HepG2 (cell line): Measurements from ENCODE around the gene FAM114A1. TPM values are rescaled to one million over a fixed set of nuclear protein-coding genes. Genes with fewer than 3 reads are reported as not detected.

Experiments
- ARNT2 ChIP-seq: sonication (generic); formaldehyde crosslinking; IDR thresholded peaks from 2 replicates; pipeline ENCODE4 v1.8.0; 2022; ENCODE audit warnings: mild to moderate bottlenecking, low read depth, missing genetic modification reagents, moderate library complexity
- ERF ChIP-seq: IDR thresholded peaks from 2 replicates; pipeline ENCODE4 v1.6.1; 2018; ENCODE audit warnings: missing biosample characterization, missing genetic modification reagents
- ETV5 ChIP-seq: IDR thresholded peaks from 2 replicates; pipeline ENCODE4 v1.6.1; 2018; ENCODE audit warnings: missing biosample characterization, missing genetic modification reagents, inconsistent platforms, borderline replicate concordance
- HDAC1 ChIP-seq: sonication (generic); formaldehyde crosslinking; IDR thresholded peaks from 2 replicates; pipeline ENCODE4 v1.5.1; 2020; ENCODE audit warnings: mild to moderate bottlenecking, missing genetic modification reagents
- HES4 ChIP-seq: sonication (generic); formaldehyde crosslinking; IDR thresholded peaks from 2 replicates; pipeline ENCODE4 v1.9.0; 2021; ENCODE audit warnings: mild to moderate bottlenecking, missing genetic modification reagents, borderline replicate concordance
- MAFG ChIP-seq: sonication (generic); formaldehyde crosslinking; IDR thresholded peaks from 2 replicates; pipeline ENCODE4 v1.5.1; 2020; ENCODE audit warnings: mild to moderate bottlenecking, missing genetic modification reagents
- MAZ ChIP-seq, 2 experiments: sonication (generic) in 1 of 2; formaldehyde crosslinking in 1 of 2; IDR thresholded peaks; 2 replicates each; pipeline versions ENCODE4 v1.5.0 to v1.6.1; 2012 to 2020; ENCODE audit warnings: low read depth in 2 of 2, mild to moderate bottlenecking in 2 of 2, borderline replicate concordance in 1 of 2, improper control_type of control experiment in 1 of 2, low read length in 1 of 2, missing genetic modification reagents in 1 of 2, moderate library complexity in 1 of 2
- POLR2G ChIP-seq: fragments of 200-400 bp; formaldehyde crosslinking; IDR thresholded peaks from 2 replicates; pipeline ENCODE4 v1.6.1; 2018; ENCODE audit warnings: mild to moderate bottlenecking, low read depth, low read length, moderate library complexity
- SALL1 ChIP-seq: sonication (generic); formaldehyde crosslinking; IDR thresholded peaks from 2 replicates; pipeline ENCODE4 v1.8.0; 2022; ENCODE audit warnings: mild to moderate bottlenecking, missing genetic modification reagents
- SMAD3 ChIP-seq: sonication (generic); formaldehyde crosslinking; IDR thresholded peaks from 2 replicates; pipeline ENCODE4 v1.4.0; 2020; ENCODE audit warnings: missing genetic modification reagents
- SP4 ChIP-seq: sonication (generic); formaldehyde crosslinking; IDR thresholded peaks from 2 replicates; pipeline ENCODE4 v1.8.1; 2023; ENCODE audit warnings: mild to moderate bottlenecking, missing genetic modification reagents
- ZNF678 ChIP-seq: sonication (generic); formaldehyde crosslinking; IDR thresholded peaks from 2 replicates; pipeline ENCODE4 v1.4.0; 2020; ENCODE audit warnings: mild to moderate bottlenecking, missing genetic modification reagents
- ZNF746 ChIP-seq: sonication (generic); formaldehyde crosslinking; IDR thresholded peaks from 2 replicates; pipeline ENCODE4 v1.8.0; 2022; ENCODE audit warnings: mild to moderate bottlenecking, missing genetic modification reagents
- ZNF773 ChIP-seq: sonication (generic); formaldehyde crosslinking; IDR thresholded peaks from 2 replicates; pipeline ENCODE4 v1.4.0; 2020; ENCODE audit warnings: missing genetic modification reagents, borderline replicate concordance
- polyA plus RNA-seq, 8 experiments: library from polyadenylated mRNA; depleted of rRNA in 3 of 8; stranded (reverse) in 7 of 8; unstranded in 1 of 8; fragments of >200 nt; fragmentation: Illumina TruSeq in 4 of 8; extraction: Trizol in 4 of 8; gene quantifications; 2 replicates each; pipeline versions ENCODE4 v1.2.1 to v1.2.3, GENCODE V29; 2011 to 2016; ENCODE audit warnings: low read depth in 4 of 8, missing spikeins in 1 of 8, mixed read lengths in 1 of 8; ENCODE audit not compliant: insufficient read depth in 1 of 8
- total RNA-seq, 5 experiments: library from RNA; depleted of rRNA; stranded (reverse); fragments of >200 nt; fragmentation: Illumina TruSeq; extraction: Trizol; gene quantifications; 2 replicates each; pipeline ENCODE4 v1.2.3, GENCODE V29; 2016; ENCODE audit warnings: low read depth in 1 of 5
- TF ChIP-seq, protein P1 (sequence below), 2 experiments: fragments of 450-650 bp in 1 of 2; sonication (generic) in 1 of 2; formaldehyde crosslinking; IDR thresholded peaks; 2 replicates each; pipeline versions ENCODE4 v1.5.0 to v1.8.0; 2020 to 2022; ENCODE audit warnings: mild to moderate bottlenecking in 1 of 2, missing genetic modification reagents in 1 of 2
- TF ChIP-seq, protein P2 (sequence below): IDR thresholded peaks from 2 replicates; pipeline ENCODE4 v1.6.1; 2016; ENCODE audit warnings: missing compliant biosample characterization, missing genetic modification reagents, borderline replicate concordance
- TF ChIP-seq, protein P3 (sequence below): sonication (generic); formaldehyde crosslinking; IDR thresholded peaks from 2 replicates; pipeline ENCODE4 v1.4.0; 2020; ENCODE audit warnings: missing genetic modification reagents, borderline replicate concordance
- TF ChIP-seq, protein P4 (sequence below): sonication (generic); formaldehyde crosslinking; IDR thresholded peaks from 2 replicates; pipeline ENCODE4 v1.5.1; 2020; ENCODE audit warnings: missing genetic modification reagents, mild to moderate bottlenecking, borderline replicate concordance
- TF ChIP-seq, protein P5 (sequence below): sonication (generic); formaldehyde crosslinking; IDR thresholded peaks from 2 replicates; pipeline ENCODE4 v1.4.0; 2020; ENCODE audit warnings: missing genetic modification reagents

FAM114A1 gene
- total and polyA plus RNA-seq, 2 of the 13 experiments (the other 11 are each of a cell fraction or from before 2014, with no cell fraction given), result 61.0 to 76.9 TPM

DNA sequence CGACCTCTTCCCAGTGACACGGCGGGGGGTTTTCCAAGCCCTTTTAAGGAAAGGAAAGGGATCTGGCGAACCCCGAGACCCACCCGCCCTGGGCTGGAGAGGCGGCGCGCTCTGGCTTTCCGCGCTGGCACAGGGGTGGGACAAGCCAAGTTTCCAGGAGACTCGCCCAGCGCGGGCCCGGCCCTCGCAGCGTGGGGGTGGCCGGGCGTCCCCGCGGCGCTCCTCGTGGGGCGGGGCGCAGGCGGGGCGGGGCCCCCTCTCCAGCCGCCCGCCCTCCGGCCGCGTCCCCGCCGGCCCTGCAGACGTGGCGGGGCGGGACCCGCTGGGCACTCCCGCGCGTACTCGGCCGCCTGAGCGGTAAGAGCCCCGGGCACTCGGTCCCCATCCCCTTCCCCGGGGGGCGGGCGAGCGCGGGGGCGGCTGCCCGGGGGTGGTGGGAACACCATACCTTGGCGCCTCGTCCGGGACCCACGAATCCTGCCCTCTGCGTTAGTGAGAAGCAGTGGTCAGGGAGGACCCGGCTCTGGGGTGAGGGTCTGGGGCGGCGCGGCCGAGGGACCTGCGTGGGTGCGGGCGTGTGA lies at the start of gene FAM114A1 (continued):
- TF ChIP-seq, protein P1, sequence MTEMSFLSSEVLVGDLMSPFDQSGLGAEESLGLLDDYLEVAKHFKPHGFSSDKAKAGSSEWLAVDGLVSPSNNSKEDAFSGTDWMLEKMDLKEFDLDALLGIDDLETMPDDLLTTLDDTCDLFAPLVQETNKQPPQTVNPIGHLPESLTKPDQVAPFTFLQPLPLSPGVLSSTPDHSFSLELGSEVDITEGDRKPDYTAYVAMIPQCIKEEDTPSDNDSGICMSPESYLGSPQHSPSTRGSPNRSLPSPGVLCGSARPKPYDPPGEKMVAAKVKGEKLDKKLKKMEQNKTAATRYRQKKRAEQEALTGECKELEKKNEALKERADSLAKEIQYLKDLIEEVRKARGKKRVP (CRISPR knock-in tag; IDR thresholded peaks at IDR 0.05), result 0 out of 4 replicates have a peak, but pooled peaks of 1 of the 2 experiments have one; percentile 16
- no peak for TF ChIP-seq ZNF678 (CRISPR knock-in tag)
- TF ChIP-seq ETV5 (CRISPR knock-in tag), result 0 out of 2 replicates have a peak, but pooled peaks have one; percentile 4
- TF ChIP-seq, protein P2, sequence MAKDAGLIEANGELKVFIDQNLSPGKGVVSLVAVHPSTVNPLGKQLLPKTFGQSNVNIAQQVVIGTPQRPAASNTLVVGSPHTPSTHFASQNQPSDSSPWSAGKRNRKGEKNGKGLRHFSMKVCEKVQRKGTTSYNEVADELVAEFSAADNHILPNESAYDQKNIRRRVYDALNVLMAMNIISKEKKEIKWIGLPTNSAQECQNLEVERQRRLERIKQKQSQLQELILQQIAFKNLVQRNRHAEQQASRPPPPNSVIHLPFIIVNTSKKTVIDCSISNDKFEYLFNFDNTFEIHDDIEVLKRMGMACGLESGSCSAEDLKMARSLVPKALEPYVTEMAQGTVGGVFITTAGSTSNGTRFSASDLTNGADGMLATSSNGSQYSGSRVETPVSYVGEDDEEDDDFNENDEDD (CRISPR knock-in tag), result peak; percentile 40; the same call in 1 of the 2 replicates
- TF ChIP-seq POLR2G, result peak; percentile 76
- TF ChIP-seq HDAC1 (CRISPR knock-in tag), result peak; percentile 36
- TF ChIP-seq HES4, result no peak
- TF ChIP-seq SMAD3, result 0 out of 2 replicates have a peak, but pooled peaks have one; percentile 21
- TF ChIP-seq SP4 (CRISPR knock-in tag), result peak; percentile 44; the same call in 1 of the 2 replicates
- TF ChIP-seq, protein P3, sequence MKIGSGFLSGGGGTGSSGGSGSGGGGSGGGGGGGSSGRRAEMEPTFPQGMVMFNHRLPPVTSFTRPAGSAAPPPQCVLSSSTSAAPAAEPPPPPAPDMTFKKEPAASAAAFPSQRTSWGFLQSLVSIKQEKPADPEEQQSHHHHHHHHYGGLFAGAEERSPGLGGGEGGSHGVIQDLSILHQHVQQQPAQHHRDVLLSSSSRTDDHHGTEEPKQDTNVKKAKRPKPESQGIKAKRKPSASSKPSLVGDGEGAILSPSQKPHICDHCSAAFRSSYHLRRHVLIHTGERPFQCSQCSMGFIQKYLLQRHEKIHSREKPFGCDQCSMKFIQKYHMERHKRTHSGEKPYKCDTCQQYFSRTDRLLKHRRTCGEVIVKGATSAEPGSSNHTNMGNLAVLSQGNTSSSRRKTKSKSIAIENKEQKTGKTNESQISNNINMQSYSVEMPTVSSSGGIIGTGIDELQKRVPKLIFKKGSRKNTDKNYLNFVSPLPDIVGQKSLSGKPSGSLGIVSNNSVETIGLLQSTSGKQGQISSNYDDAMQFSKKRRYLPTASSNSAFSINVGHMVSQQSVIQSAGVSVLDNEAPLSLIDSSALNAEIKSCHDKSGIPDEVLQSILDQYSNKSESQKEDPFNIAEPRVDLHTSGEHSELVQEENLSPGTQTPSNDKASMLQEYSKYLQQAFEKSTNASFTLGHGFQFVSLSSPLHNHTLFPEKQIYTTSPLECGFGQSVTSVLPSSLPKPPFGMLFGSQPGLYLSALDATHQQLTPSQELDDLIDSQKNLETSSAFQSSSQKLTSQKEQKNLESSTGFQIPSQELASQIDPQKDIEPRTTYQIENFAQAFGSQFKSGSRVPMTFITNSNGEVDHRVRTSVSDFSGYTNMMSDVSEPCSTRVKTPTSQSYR (CRISPR knock-in tag), result peak; percentile 33; the same call in 1 of the 2 replicates
- peak; percentile 34 for TF ChIP-seq ERF (CRISPR knock-in tag)
- TF ChIP-seq ZNF773 (CRISPR knock-in tag), result 0 out of 2 replicates have a peak, but pooled peaks have one; percentile 15
- TF ChIP-seq MAZ (IDR thresholded peaks at IDR 0.05; ENCODE audit: borderline replicate concordance, low read depth, low read length), result peak; percentile 51; the same call in 1 of the 2 replicates
- TF ChIP-seq MAZ (CRISPR knock-in tag; IDR thresholded peaks at IDR 0.05; ENCODE audit: low read depth), result peak; percentile 77; the same call in 1 of the 2 replicates
- TF ChIP-seq, protein P4, sequence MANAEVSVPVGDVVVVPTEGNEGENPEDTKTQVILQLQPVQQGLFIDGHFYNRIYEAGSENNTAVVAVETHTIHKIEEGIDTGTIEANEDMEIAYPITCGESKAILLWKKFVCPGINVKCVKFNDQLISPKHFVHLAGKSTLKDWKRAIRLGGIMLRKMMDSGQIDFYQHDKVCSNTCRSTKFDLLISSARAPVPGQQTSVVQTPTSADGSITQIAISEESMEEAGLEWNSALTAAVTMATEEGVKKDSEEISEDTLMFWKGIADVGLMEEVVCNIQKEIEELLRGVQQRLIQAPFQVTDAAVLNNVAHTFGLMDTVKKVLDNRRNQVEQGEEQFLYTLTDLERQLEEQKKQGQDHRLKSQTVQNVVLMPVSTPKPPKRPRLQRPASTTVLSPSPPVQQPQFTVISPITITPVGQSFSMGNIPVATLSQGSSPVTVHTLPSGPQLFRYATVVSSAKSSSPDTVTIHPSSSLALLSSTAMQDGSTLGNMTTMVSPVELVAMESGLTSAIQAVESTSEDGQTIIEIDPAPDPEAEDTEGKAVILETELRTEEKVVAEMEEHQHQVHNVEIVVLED (CRISPR knock-in tag), result peak; percentile 47; the same call in 1 of the 2 replicates
- TF ChIP-seq MAFG (CRISPR knock-in tag), result no peak
- TF ChIP-seq SALL1, result peak; percentile 48
- TF ChIP-seq, protein P5, sequence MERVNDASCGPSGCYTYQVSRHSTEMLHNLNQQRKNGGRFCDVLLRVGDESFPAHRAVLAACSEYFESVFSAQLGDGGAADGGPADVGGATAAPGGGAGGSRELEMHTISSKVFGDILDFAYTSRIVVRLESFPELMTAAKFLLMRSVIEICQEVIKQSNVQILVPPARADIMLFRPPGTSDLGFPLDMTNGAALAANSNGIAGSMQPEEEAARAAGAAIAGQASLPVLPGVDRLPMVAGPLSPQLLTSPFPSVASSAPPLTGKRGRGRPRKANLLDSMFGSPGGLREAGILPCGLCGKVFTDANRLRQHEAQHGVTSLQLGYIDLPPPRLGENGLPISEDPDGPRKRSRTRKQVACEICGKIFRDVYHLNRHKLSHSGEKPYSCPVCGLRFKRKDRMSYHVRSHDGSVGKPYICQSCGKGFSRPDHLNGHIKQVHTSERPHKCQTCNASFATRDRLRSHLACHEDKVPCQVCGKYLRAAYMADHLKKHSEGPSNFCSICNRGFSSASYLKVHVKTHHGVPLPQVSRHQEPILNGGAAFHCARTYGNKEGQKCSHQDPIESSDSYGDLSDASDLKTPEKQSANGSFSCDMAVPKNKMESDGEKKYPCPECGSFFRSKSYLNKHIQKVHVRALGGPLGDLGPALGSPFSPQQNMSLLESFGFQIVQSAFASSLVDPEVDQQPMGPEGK (CRISPR knock-in tag), result no peak; the same call in 1 of the 2 replicates
- TF ChIP-seq ZNF746 (CRISPR knock-in tag), result no peak; the same call in none of the 2 replicates
- 0 out of 2 replicates have a peak, but pooled peaks have one; percentile 38 for TF ChIP-seq ARNT2
